Stimulated activated CD8-positive, alpha-beta memory T cell treated with anti-CD3 and anti-CD28 coated beads, Interleukin-12 subunit alpha, Interleukin-12 subunit beta, amount 100 ng/mL, for 4 hours (primary cell): ENCODE data around the gene CDC34.
A peak's percentile ranks its signal among the peaks of the same experiment; 100 is the strongest.

ENCODE experiments used
- DNase-seq: peaks from one replicate; pipeline ENCODE4 v3.0.0-alpha.2; 2020; ENCODE audit warnings: low read depth

The CDC34 gene

GRCh38 chr19:497869-498510, 33.6 kb upstream of the CDC34 start:
- no peak for DNase-seq

GRCh38 chr19:498511-498891, 33.1 kb upstream of the CDC34 start:
- no peak for DNase-seq

- DNase-seq, result no peak
Observed at GRCh38 chr19:498977-499623, 32.5 kb upstream of the CDC34 start.

- no peak for DNase-seq
Observed at GRCh38 chr19:501646-502045, 29.9 kb upstream of the CDC34 start.

GRCh38 chr19:504616-505015, 26.9 kb upstream of the CDC34 start:
- no peak for DNase-seq

- DNase-seq, result peak; percentile 87
Observed at GRCh38 chr19:506404-507285, 24.9 kb upstream of the CDC34 start.

GRCh38 chr19:507286-508203, 24.0 kb upstream of the CDC34 start, which contains the start of gene TPGS1:
Gene TPGS1 (plus strand): TSS chr19:507497. CDS start chr19:507507, 10 bp downstream.
- peak; percentile 77 for DNase-seq

- DNase-seq, result no peak
Observed at GRCh38 chr19:508204-509150, 23.1 kb upstream of the CDC34 start.

GRCh38 chr19:510606-511100, 20.9 kb upstream of the CDC34 start:
- peak; percentile 80 for DNase-seq

GRCh38 chr19:511101-511851, 20.3 kb upstream of the CDC34 start:
- peak; percentile 68 for DNase-seq

GRCh38 chr19:512547-513365, 18.8 kb upstream of the CDC34 start:
- DNase-seq, result no peak

GRCh38 chr19:513368-514165, 18.0 kb upstream of the CDC34 start:
- DNase-seq, result no peak

- no peak for DNase-seq
Observed at GRCh38 chr19:514166-514663, 17.3 kb upstream of the CDC34 start.

- no peak for DNase-seq
Observed at GRCh38 chr19:517721-518597, 13.6 kb upstream of the CDC34 start.

GRCh38 chr19:518598-519231, 12.8 kb upstream of the CDC34 start:
- DNase-seq, result peak; percentile 41

GRCh38 chr19:519449-519865, 12.1 kb upstream of the CDC34 start:
- no peak for DNase-seq
